Measurements from ENCODE around the gene EHBP1L1. TPM values are rescaled to one million over a fixed set of nuclear protein-coding genes. Genes with fewer than 3 reads are reported as not detected.

The EHBP1L1 gene
- total and polyA plus RNA-seq, 2 of the 13 experiments (the other 11 are each of a cell fraction or from before 2014, with no cell fraction given): 8.3 to 10.6 TPM

DNA sequence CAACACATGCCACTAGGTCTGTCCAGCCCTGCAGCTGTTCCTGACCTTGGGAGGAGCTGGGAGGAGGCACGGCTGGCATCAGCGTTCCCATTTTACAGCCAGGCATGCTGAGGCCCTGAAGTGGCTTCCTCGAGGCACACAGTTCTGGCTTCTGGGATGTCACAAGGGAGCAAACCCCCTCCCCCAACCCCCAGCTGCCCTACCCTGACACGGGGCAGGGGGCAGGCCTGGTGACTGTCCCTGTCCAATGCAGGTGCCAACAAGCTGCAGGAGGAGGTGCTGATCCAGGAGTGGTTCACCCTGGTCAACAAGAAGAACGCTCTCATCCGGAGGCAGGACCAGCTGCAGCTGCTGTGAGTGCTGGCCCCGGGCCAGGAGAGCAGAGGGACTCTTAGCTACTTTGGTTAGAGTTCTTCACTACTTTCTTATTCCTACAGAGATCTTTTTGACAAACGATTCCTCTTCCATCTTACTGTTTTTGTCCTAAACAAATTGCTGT, 14.4 kb downstream of the EHBP1L1 start:
- Histone ChIP-seq H3K4me1 (ENCODE audit: insufficient read depth, low read length) (peaks cover 15% of the 10 kb centered on the region), H3K4me2 (ENCODE audit: low read depth, low read length) (no peak overlapping the region), H3K4me3 (replicated peaks in 1 of 3; ENCODE audit: insufficient read depth in 1 of 3, low read depth in 2 of 3, low read length in 3 of 3) (no peak overlapping the region), H3K36me3 (replicated peaks in 1 of 2; ENCODE audit: control insufficient read depth in 1 of 2, insufficient read depth in 2 of 2, low read length in 2 of 2) (no peaks in the 10 kb centered on the region), H3K9me3 (ENCODE audit: low read length) (no peaks in the 10 kb centered on the region), H4K20me1 (ENCODE audit: insufficient read depth, low read length) (no peaks in the 10 kb centered on the region), H3K9ac (ENCODE audit: insufficient read depth, low read depth, low read length) (no peak overlapping the region), H3K27ac (ENCODE audit: extremely low read length, insufficient read depth, low read length) (no peak overlapping the region), H3K27me3 (ENCODE audit: control insufficient read depth in 1 of 2, insufficient read depth in 2 of 2, low read length in 2 of 2) (no peaks in the 10 kb centered on the region), H3K79me2 (ENCODE audit: insufficient read depth, low read length) (no peaks in the 10 kb centered on the region), H2AFZ (ENCODE audit: low read length) (no peak overlapping the region)
- TF ChIP-seq ZNF17 (CRISPR knock-in tag; IDR thresholded peaks at IDR 0.05) (no peak), ZFP62 (CRISPR knock-in tag; IDR thresholded peaks at IDR 0.05) (no peak), ZNF629 (CRISPR knock-in tag; conservative IDR thresholded peaks at IDR 0.05) (peak; percentile 76)
- in situ Hi-C loops (cut with HindIII; ENCODE audit: extremely low pct_ligation_motif_present, low pct_unique_long_range_greater_than_20kb) (no loop called here), intact Hi-C loops (cut with micrococcal nuclease; ENCODE audit: unreplicated experiment) (no loop called here)
- FAIRE-seq (no peak), ATAC-seq (no peak), DNase-seq (ENCODE audit: low spot score) (no peak)
- 85% methylated on average over 7 of the region's 8 CpGs for WGBS (ENCODE audit: low lambda C conversion rate)
- BruUV-seq (replicated peaks): TSS peak; percentile 54
- ChIA-PET CTCF (ENCODE audit: low intra/inter-chr PET ratio, low total read pairs) (no interaction called here), POLR2A (no interaction called here)

GRCh38 chr11:65591939-65592857, 16.3 kb downstream of the EHBP1L1 start:
- TF ChIP-seq MAFK (conservative IDR thresholded peaks at IDR 0.05 in 1 of 2, IDR thresholded peaks at IDR 0.05 in 1 of 2; ENCODE audit: low read length in 2 of 2): peak; percentile 40 to 70
- TF ChIP-seq ZNF777 (CRISPR knock-in tag; IDR thresholded peaks at IDR 0.05): no peak
- CTCF ChIA-PET (ENCODE audit: low intra/inter-chr PET ratio, low total read pairs): no interaction called here
- no TSS peak for BruUV-seq (replicated peaks)

More at GRCh38 chr11:65591939-65592857, 16.3 kb downstream of the EHBP1L1 start:
- DNase-seq (ENCODE audit: low spot score) (no peak), ATAC-seq (no peak), FAIRE-seq (no peak)
- no peak overlapping the region for H3K27ac ChIP-seq (ENCODE audit: extremely low read length, insufficient read depth, low read length)
- H3K4me2 ChIP-seq (ENCODE audit: low read depth, low read length): no peak overlapping the region
- in situ Hi-C loops (cut with HindIII; ENCODE audit: extremely low pct_ligation_motif_present, low pct_unique_long_range_greater_than_20kb): no loop called here
- H3K36me3 ChIP-seq (replicated peaks in 1 of 2; ENCODE audit: control insufficient read depth in 1 of 2, insufficient read depth in 2 of 2, low read length in 2 of 2): no peaks in the 10 kb centered on the region
- H3K27me3 ChIP-seq (ENCODE audit: control insufficient read depth in 1 of 2, insufficient read depth in 2 of 2, low read length in 2 of 2): no peaks in the 10 kb centered on the region
- H3K4me1 ChIP-seq (ENCODE audit: insufficient read depth, low read length): peaks cover 15% of the 10 kb centered on the region
- WGBS (ENCODE audit: low lambda C conversion rate): 97% methylated on average over 70 of the region's 106 CpGs
- no peaks in the 10 kb centered on the region for H3K79me2 ChIP-seq (ENCODE audit: insufficient read depth, low read length)
- POLR2A ChIA-PET: interaction anchor here (1.9 to 2.4 kb wide), 2 partner anchors 11 to 15 kb away, joined by 6 to 11 read pairs; no protein-coding TSS in a partner anchor
- no peak overlapping the region for H3K4me3 ChIP-seq (replicated peaks in 1 of 3; ENCODE audit: insufficient read depth in 1 of 3, low read depth in 2 of 3, low read length in 3 of 3)
- intact Hi-C loops (cut with micrococcal nuclease; ENCODE audit: unreplicated experiment): no loop called here
- H3K9ac ChIP-seq (ENCODE audit: insufficient read depth, low read depth, low read length): no peak overlapping the region
- no peak overlapping the region for H2AFZ ChIP-seq (ENCODE audit: low read length)
- no peaks in the 10 kb centered on the region for H3K9me3 ChIP-seq (ENCODE audit: low read length)
- H4K20me1 ChIP-seq (ENCODE audit: insufficient read depth, low read length): no peaks in the 10 kb centered on the region

All from HepG2 (cell line).